ENCODE results near the gene CCS. TPM values are rescaled to one million over a fixed set of nuclear protein-coding genes. Genes with fewer than 3 reads are reported as not detected.

The CCS gene
- total RNA-seq, 4 donors from 2014 or later: 27.8 to 50.7 (median 34.8) TPM

DNA sequence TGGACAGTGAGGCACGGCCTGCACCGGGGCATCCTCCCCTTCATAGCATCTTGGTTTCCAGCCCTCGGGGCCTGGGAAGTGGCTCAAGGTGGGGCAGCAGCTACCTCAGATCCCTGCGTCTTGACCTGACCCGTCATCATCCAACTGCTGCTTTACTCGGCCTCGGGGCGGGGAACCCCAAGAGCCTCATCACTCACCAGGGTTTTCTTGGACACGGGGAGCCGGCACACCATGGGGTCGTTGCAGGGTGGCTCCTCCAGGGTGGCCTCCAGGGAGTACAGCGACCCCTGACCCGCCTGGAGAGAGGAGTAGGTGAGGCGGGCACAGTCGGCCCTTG lies 25.2 kb upstream of the CCS start:
- Histone ChIP-seq H3K27me3 (no peaks in the 10 kb centered on the region), H3K4me1 (peaks cover 10 to 23% (median 21%) of the 10 kb centered on the region in 4 donors), H3K4me3 (peak overlapping the region; percentile 71 to 82 (median 77)), H3K36me3 (peaks cover 5 to 37% (median 28%) of the 10 kb centered on the region in 4 donors), H3K9me3 (no peaks in the 10 kb centered on the region), H3K27ac (replicated peaks in 1 of 4) (peak overlapping the region; percentile 50 to 70 (median 67))
- intact Hi-C loops (cut with DNase I): loop anchor here (10.0 kb wide), 1 partner anchor 277 kb away; the partner anchor contains the start of gene RCE1
- TF ChIP-seq, protein P1, sequence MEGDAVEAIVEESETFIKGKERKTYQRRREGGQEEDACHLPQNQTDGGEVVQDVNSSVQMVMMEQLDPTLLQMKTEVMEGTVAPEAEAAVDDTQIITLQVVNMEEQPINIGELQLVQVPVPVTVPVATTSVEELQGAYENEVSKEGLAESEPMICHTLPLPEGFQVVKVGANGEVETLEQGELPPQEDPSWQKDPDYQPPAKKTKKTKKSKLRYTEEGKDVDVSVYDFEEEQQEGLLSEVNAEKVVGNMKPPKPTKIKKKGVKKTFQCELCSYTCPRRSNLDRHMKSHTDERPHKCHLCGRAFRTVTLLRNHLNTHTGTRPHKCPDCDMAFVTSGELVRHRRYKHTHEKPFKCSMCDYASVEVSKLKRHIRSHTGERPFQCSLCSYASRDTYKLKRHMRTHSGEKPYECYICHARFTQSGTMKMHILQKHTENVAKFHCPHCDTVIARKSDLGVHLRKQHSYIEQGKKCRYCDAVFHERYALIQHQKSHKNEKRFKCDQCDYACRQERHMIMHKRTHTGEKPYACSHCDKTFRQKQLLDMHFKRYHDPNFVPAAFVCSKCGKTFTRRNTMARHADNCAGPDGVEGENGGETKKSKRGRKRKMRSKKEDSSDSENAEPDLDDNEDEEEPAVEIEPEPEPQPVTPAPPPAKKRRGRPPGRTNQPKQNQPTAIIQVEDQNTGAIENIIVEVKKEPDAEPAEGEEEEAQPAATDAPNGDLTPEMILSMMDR (IDR thresholded peaks at IDR 0.05): no peak
- TF ChIP-seq EP300 (IDR thresholded peaks at IDR 0.05) (no peak), POLR2A (IDR thresholded peaks at IDR 0.05; ENCODE audit: low read depth) (no peak), POLR2AphosphoS5 (IDR thresholded peaks at IDR 0.05) (no peak)
- WGBS: 35% methylated on average over 5 of the region's 15 CpGs
- DNase-seq (ENCODE audit: extremely low spot score): no peak

DNA sequence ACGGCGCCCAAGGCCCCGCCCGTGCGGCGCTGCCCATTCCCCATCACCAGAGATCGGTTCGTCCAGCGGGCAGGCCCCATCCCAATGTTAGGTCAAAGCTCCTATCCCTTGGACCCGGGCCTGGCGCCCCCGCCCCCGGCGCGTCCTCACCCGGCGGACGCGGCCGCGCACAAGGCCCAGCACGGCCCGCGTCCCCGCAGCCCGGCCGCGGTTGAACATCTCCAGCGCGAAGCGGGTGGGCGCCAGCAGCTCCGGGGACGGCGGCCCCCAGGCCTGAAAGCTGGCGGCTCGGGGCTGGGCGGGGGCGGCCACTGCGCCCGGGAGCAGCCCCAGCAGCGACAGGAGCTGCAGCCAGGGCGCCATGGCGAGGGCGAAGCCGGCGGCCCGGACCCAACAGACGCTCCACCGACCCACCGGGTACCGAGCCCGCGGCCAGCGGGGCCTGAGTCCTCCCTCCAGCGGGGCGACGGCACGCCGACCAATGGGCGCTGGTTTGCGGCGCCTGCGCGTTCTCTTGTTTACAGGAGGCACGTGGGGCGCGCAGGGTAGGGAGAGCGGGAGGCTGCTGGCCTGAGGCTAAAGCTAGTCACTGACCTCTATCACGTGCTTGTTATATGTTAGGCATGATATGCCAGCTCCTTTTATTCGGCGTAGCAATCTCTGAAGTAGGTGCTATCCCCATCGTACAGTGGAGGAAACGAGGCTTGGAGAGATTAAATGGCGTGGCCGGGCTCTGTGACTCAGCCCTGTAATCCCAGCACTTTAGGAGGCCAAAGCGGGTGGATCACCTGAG lies 24.7 kb upstream of the CCS start, which contains the start of gene CTSF:
Gene CTSF, minus strand, starts transcription at position 483 of the 793 bp plus-strand sequence. Its CDS starts 120 bp downstream, at position 363.
- H3K27ac ChIP-seq (replicated peaks in 1 of 4): peak within 1 kb of the TSS; percentile 50 to 70 (median 67)

DNA sequence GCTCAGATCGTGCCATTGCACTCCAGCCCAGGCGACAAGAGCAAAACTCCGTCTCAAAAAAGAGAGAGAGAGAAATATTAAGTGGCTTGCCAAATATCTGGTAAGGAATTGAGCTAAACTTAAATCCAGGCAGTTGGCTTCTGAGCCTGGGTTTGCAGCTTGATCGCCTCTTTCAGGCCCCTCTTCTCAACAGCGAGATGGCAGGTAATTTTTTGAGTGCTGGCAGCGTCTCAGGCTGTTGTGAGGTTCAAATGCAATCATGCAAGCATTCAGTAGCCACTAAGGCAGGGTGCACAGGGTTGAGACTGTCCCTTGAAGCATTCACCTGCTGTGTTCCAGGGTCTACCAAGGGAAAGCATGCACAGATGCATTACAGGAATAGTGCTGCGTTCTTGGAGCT lies 23.9 kb upstream of the CCS start:
- Histone ChIP-seq H3K27me3 (no peaks in the 10 kb centered on the region), H3K4me1 (peaks cover 10 to 23% (median 21%) of the 10 kb centered on the region in 4 donors), H3K27ac (replicated peaks in 1 of 4) (no peak overlapping the region), H3K4me3 (no peak overlapping the region), H3K9me3 (no peaks in the 10 kb centered on the region), H3K36me3 (peaks cover 5 to 24% (median 20%) of the 10 kb centered on the region in 4 donors)
- 84% methylated on average over 7 of the region's 7 CpGs for WGBS
- intact Hi-C loops (cut with DNase I): loop anchor here (10.0 kb wide), 1 partner anchor 276 kb away; the partner anchor contains the start of gene RCE1
- TF ChIP-seq, protein P1 (IDR thresholded peaks at IDR 0.05): no peak
- TF ChIP-seq EP300 (IDR thresholded peaks at IDR 0.05) (no peak), POLR2A (IDR thresholded peaks at IDR 0.05; ENCODE audit: low read depth) (no peak), POLR2AphosphoS5 (IDR thresholded peaks at IDR 0.05) (no peak)
- DNase-seq (ENCODE audit: extremely low spot score): no peak

More for the DNA sequence above, 24.7 kb upstream of the CCS start, which contains the start of gene CTSF:
- Histone ChIP-seq H3K4me3 (peak within 1 kb of the TSS; percentile 71 to 82 (median 77)), H3K36me3 (peaks cover 5 to 31% (median 26%) of the 10 kb centered on the region in 4 donors), H3K4me1 (peaks cover 10 to 23% (median 21%) of the 10 kb centered on the region in 4 donors), H3K9me3 (no peaks in the 10 kb centered on the region), H3K27me3 (no peaks in the 10 kb centered on the region)
- TF ChIP-seq POLR2AphosphoS5 (IDR thresholded peaks at IDR 0.05) (peak; percentile 69 to 86), POLR2A (IDR thresholded peaks at IDR 0.05; ENCODE audit: low read depth) (no peak)
- TF ChIP-seq, protein P1 (IDR thresholded peaks at IDR 0.05): peak in 1 of 3 experiments; percentile 26
- intact Hi-C loops (cut with DNase I): loop anchor here (10.0 kb wide), 1 partner anchor 276 kb away; the partner anchor contains the start of gene RCE1
- 3% methylated on average over 24 of the region's 77 CpGs for WGBS
- DNase-seq (ENCODE audit: extremely low spot score): no peak

DNA sequence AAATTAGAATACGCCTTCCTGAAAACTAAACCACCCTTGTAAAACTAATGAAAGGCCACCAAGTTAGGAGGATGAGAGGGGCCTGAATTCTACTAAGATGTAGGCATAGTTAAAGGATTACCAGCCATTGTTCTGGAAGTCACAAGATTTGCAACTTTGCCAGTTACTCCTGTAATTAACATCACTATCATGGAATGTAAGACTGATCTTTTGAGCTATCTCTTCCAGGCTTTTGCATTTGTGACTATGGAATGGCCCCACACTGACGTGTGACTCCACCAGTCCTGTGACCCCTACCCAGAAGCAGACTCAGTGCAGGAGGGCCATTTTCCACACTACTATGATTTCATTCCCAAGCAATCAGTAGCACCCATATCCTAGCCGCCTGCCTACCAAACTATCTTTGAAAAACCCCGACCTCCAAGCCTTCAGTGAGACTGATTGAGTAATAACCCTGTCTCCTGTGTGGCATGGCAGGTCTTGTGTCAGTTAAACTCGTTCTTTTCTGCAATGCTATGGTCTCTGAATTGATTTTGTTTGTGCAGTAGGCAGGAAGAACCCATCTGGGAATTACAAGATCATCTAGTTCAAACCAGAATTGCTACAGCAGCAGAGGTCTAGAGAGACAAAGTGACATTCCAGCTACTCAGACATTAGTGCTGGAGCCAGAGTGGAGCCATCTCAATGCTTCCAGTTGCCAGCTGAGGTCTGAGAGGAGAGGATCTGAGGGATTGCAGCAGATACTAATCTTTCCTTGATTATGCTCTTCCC lies 22.7 kb upstream of the CCS start:
- Histone ChIP-seq H3K27ac (replicated peaks in 1 of 4) (no peak overlapping the region), H3K9me3 (no peaks in the 10 kb centered on the region), H3K36me3 (peaks cover 4 to 12% (median 10%) of the 10 kb centered on the region in 4 donors), H3K4me3 (no peak overlapping the region), H3K4me1 (peaks cover 10 to 23% (median 21%) of the 10 kb centered on the region in 4 donors), H3K27me3 (no peaks in the 10 kb centered on the region)
- intact Hi-C loops (cut with DNase I): no loop called here
- DNase-seq (ENCODE audit: extremely low spot score): no peak
- WGBS: 68% methylated on average over 5 of the region's 5 CpGs
- TF ChIP-seq EP300 (IDR thresholded peaks at IDR 0.05) (no peak), POLR2A (IDR thresholded peaks at IDR 0.05; ENCODE audit: low read depth) (no peak), POLR2AphosphoS5 (IDR thresholded peaks at IDR 0.05) (no peak)
- TF ChIP-seq, protein P1 (IDR thresholded peaks at IDR 0.05): no peak

Data from esophagus muscularis mucosa (tissue), 4 donors.